Naive thymus-derived CD4-positive, alpha-beta T cell (primary cell): ENCODE measurements around the gene LYRM4. TPM values are rescaled to one million over a fixed set of nuclear protein-coding genes. Genes with fewer than 3 reads are reported as not detected.
A peak's percentile ranks its signal among the peaks of the same experiment; 100 is the strongest.

Source experiments
- ATAC-seq: fragments of 150-1000 bp; cut with Tn5 transposase; 2 replicates; pipeline ENCODE4 v1.10.0; 2021; ENCODE audit warnings: mild to moderate bottlenecking, moderate library complexity
- CTCF ChIA-PET: fragments of 350-600 bp; sonication (Branson Sonifier 250); formaldehyde crosslinking; loops from one replicate; lab custom pipeline; 2021; ENCODE audit warnings: antibody characterized with exemption; lab: Charles Lee
- POLR2A ChIA-PET: fragments of 350-600 bp; sonication (Branson Sonifier 250); formaldehyde crosslinking; loops from one replicate; lab custom pipeline; 2021; ENCODE audit warnings: antibody characterized with exemption, inconsistent platforms; lab: Charles Lee
- DNase-seq, 9 donors: peaks; one replicate each; pipeline versions ENCODE4 v3.0.0 to v3.0.0-alpha.2; 2020 to 2022; ENCODE audit warnings: mixed read lengths in 1 of 9
- H3K27ac ChIP-seq: one replicate; pipeline ENCODE4 v1.7.0; 2013; ENCODE audit warnings: mild to moderate bottlenecking, low read depth, low read length, moderate library complexity
- H3K27me3 ChIP-seq, 2 donors: one replicate each; pipeline ENCODE4 v1.7.0; 2013; ENCODE audit warnings: low read length in 2 of 2, mild to moderate bottlenecking in 2 of 2, moderate library complexity in 2 of 2; ENCODE audit not compliant: control insufficient read depth in 2 of 2, insufficient read depth in 2 of 2
- H3K36me3 ChIP-seq, 3 experiments: 1 replicate in 2 of 3; 2 replicates in 1 of 3; pipeline ENCODE4 v1.7.0; 2013; ENCODE audit warnings: low read length in 3 of 3, mild to moderate bottlenecking in 3 of 3, moderate library complexity in 1 of 3; ENCODE audit not compliant: insufficient read depth in 3 of 3, control insufficient read depth in 2 of 3
- H3K4me1 ChIP-seq, 2 donors: one replicate each; pipeline ENCODE4 v1.7.0; 2013; ENCODE audit warnings: low read length in 2 of 2, mild to moderate bottlenecking in 2 of 2, moderate library complexity in 1 of 2; ENCODE audit not compliant: control insufficient read depth in 2 of 2, insufficient read depth in 2 of 2
- H3K4me3 ChIP-seq: 2 replicates; pipeline ENCODE4 v1.7.0; 2013; ENCODE audit warnings: mild to moderate bottlenecking, low read length
- H3K9me3 ChIP-seq, 3 experiments: 1 replicate in 2 of 3; 2 replicates in 1 of 3; pipeline ENCODE4 v1.7.0; 2013; ENCODE audit warnings: low read length in 3 of 3; ENCODE audit not compliant: control insufficient read depth in 2 of 3
- H3K27ac Mint-ChIP-seq, 9 donors: one replicate each; pipeline ENCODE4 v1.8.0; 2020 to 2022; ENCODE audit warnings: mixed read lengths in 9 of 9, mild to moderate bottlenecking in 8 of 9, moderate library complexity in 5 of 9, inconsistent platforms in 2 of 9
- H3K27me3 Mint-ChIP-seq, 5 donors: one replicate each; pipeline ENCODE4 v1.8.0; 2021 to 2022; ENCODE audit warnings: mixed read lengths in 5 of 5, mild to moderate bottlenecking in 1 of 5
- H3K36me3 Mint-ChIP-seq, 5 donors: one replicate each; pipeline ENCODE4 v1.8.0; 2020 to 2022; ENCODE audit warnings: mixed read lengths in 5 of 5, mild to moderate bottlenecking in 3 of 5, inconsistent platforms in 1 of 5
- H3K4me1 Mint-ChIP-seq, 7 donors: one replicate each; pipeline ENCODE4 v1.8.0; 2020 to 2022; ENCODE audit warnings: mixed read lengths in 7 of 7, mild to moderate bottlenecking in 3 of 7, inconsistent platforms in 1 of 7
- H3K4me3 Mint-ChIP-seq, 10 donors: one replicate each; pipeline ENCODE4 v1.8.0; 2020 to 2022; ENCODE audit warnings: mild to moderate bottlenecking in 10 of 10, mixed read lengths in 10 of 10, moderate library complexity in 6 of 10, inconsistent platforms in 2 of 10
- H3K9me3 Mint-ChIP-seq, 11 donors: one replicate each; pipeline ENCODE4 v1.8.0; 2020 to 2022; ENCODE audit warnings: mixed read lengths in 11 of 11, mild to moderate bottlenecking in 4 of 11, inconsistent platforms in 1 of 11, moderate library complexity in 1 of 11
- intact Hi-C, 2 donors: fragments of 100-400 bp; cut with micrococcal nuclease; formaldehyde crosslinking; loops; one replicate each; pipeline ENCODE4 v1.15.1; 2023
- polyA plus RNA-seq, 2 donors: library from polyadenylated mRNA; unstranded; fragments of 300-500 nt; fragmentation: Illumina TruSeq; gene quantifications; one replicate each; pipeline ENCODE4 v1.2.3, GENCODE V29; 2021
- total RNA-seq, 6 experiments: library from RNA in 5 of 6; stranded (reverse) in 5 of 6; gene quantifications; 1 replicate in 5 of 6; 2 replicates in 1 of 6; pipeline ENCODE4 v1.2.3 and lab custom pipeline; 2021 to 2026

Gene LYRM4
- total and polyA plus RNA-seq, 7 experiments from 2014 or later, result 15.1 to 61.6 (median 24.4) TPM

DNA sequence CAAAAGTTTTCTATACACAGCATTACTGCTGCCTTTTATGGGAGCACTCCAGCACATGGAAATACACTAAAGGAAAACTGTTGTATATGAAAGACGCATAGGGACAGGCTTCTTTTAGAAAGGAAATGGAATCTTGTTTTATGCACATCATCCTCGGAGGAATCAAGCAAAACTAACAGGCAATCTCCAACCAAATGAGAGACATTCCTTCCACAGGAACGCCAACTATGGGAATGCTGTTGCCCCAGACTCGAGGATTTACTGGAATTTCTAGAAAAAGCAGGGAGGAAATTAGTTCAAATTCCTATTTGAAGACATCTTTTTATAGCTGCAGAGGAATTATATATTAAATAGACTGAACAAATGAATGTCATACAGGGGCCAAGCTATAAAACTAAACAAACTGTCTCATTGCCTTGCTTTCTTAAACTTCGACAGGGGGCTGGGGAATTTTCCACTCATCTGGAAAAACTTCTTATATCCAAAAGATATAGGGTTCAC, 52.2 kb downstream of the LYRM4 start:
- POLR2A ChIA-PET, result interaction anchor here (0.7 kb wide), 1 partner anchor 47 kb away, joined by 3 read pairs; no protein-coding TSS in a partner anchor
- Histone ChIP-seq H3K36me3 (peaks cover 0 to 4% (median 0%) of the 10 kb centered on the region in 3 experiments), H3K4me3 (no peak overlapping the region), H3K27me3 (no peaks in the 10 kb centered on the region), H3K9me3 (no peaks in the 10 kb centered on the region), H3K4me1 (no peaks in the 10 kb centered on the region), H3K27ac (no peak overlapping the region)
- H3K9me3 Mint-ChIP-seq, result no peaks in the 10 kb centered on the region
- no peak overlapping the region for H3K4me3 Mint-ChIP-seq
- no peak overlapping the region for H3K27ac Mint-ChIP-seq
- intact Hi-C loops, result no loop called here
- H3K27me3 Mint-ChIP-seq, result no peaks in the 10 kb centered on the region
- DNase-seq, result no peak
- CTCF ChIA-PET, result no interaction called here
- peaks cover 0 to 42% (median 18%) of the 10 kb centered on the region in 5 donors for H3K36me3 Mint-ChIP-seq
- peaks cover 0 to 13% (median 5%) of the 10 kb centered on the region in 7 donors for H3K4me1 Mint-ChIP-seq
- no peak for ATAC-seq

DNA sequence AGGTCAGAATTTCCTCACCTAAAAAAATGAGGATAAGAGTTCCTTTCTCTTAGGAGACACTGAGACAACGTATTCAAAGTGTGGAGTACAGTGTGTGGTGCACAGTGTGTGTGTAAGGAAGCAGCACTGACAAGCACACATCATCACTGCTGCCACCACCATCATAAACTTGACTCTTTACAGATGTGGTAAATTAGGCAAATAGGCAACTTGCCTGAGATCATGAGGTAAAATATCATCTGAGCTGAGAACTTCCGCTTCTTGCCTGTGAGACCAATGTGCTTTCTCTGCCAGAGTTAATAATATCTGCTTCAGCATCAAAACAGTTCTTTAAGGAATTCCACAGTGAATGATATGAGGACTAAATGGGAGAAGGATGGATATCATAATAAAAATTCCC, 52.7 kb downstream of the LYRM4 start:
- Mint-ChIP-seq H3K9me3 (no peaks in the 10 kb centered on the region), H3K36me3 (peaks cover 0 to 39% (median 14%) of the 10 kb centered on the region in 5 donors), H3K4me1 (peaks cover 0 to 13% (median 5%) of the 10 kb centered on the region in 7 donors), H3K4me3 (no peak overlapping the region), H3K27me3 (no peaks in the 10 kb centered on the region), H3K27ac (no peak overlapping the region)
- Histone ChIP-seq H3K4me3 (no peak overlapping the region), H3K4me1 (no peaks in the 10 kb centered on the region), H3K9me3 (no peaks in the 10 kb centered on the region), H3K27ac (no peak overlapping the region), H3K36me3 (no peaks in the 10 kb centered on the region), H3K27me3 (no peaks in the 10 kb centered on the region)
- DNase-seq, result no peak
- intact Hi-C loops, result no loop called here
- ATAC-seq, result no peak
- ChIA-PET CTCF (no interaction called here), POLR2A (no interaction called here)

DNA sequence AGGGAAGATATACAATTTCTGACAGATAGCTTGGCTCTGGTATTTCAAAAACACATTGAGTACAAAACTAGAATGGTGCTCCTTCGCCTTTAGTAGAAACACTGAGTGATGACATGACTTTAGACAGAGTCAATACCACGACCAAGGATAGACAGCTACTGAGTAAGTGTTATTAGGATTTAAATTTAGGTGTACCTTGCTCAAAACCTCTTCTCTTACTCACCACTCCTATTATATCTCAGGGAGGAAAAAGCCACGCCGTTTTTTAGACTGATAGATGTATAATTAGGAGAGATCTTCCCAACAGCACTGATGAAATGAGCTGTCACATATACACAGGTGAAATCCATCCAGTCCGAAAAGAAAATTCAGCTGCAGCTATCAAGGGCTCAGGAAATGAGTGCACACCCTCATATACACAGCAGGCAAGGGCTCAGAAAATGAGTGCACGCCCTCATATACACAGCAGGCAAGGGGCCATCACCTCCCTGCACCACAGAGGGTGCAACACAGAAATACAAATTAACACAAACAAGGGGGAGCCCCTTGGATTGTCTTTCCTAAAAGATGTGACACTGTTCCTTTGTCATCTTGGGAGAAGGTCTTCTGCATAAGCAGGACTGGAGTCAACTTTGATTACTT, 53.7 kb downstream of the LYRM4 start:
- DNase-seq (no peak), ATAC-seq (no peak)
- Mint-ChIP-seq H3K4me3 (no peak overlapping the region), H3K27me3 (no peaks in the 10 kb centered on the region), H3K27ac (no peak overlapping the region), H3K36me3 (peaks cover 0 to 30% (median 6%) of the 10 kb centered on the region in 5 donors), H3K4me1 (peaks cover 0 to 13% (median 4%) of the 10 kb centered on the region in 7 donors), H3K9me3 (no peaks in the 10 kb centered on the region)
- no peak overlapping the region for H3K27ac ChIP-seq
- no peaks in the 10 kb centered on the region for H3K36me3 ChIP-seq
- no peak overlapping the region for H3K4me3 ChIP-seq
- intact Hi-C loops, result no loop called here
- POLR2A ChIA-PET, result no interaction called here
- CTCF ChIA-PET, result no interaction called here
- H3K4me1 ChIP-seq, result no peaks in the 10 kb centered on the region
- H3K9me3 ChIP-seq, result no peaks in the 10 kb centered on the region
- no peaks in the 10 kb centered on the region for H3K27me3 ChIP-seq

DNA sequence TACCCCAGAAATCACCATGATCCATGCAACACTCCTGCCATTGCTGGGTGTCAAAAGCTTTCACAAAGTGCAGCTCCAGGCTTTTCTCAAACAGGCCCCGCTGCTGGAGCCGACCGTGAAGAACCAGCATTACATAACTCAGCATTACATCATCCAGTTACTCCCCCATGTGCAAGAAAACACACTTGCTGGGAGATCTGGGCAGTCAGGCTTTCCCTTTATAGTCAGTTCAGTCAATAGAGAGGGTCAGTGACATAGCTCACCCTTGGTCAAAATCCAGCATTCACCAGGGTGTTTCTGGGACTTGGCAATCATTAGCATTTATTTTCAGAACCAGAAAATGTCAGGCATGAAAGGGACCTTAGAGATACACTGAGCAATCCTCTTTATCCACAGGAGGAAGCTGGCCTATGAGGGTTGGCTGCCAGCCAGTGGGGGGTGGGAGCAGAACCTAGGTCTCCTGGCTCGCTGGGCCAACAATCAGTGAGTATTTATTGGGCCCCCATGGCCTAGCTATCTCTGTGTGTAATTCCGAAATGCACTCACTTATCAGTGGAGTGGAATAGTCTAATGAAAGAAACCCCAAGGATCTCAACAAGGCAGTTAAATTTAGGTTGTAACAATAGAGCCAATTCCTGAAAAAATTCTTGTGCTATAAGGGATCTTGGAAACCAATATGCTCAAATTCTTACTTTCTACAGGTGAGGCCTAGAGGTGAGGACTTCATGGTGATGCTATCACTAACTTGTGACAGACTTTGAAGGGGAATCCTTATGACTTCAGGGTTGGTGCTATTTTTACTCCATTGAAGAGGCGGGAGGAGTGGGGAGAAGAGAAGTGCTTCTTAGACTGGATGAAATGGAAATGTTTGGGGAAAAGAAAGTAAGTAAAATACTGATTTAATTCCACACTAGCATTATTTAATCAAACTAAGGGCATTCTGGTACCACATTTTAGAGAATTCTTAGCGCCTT, 54.6 kb downstream of the LYRM4 start:
- Histone ChIP-seq H3K36me3 (no peaks in the 10 kb centered on the region), H3K27ac (no peak overlapping the region), H3K9me3 (no peaks in the 10 kb centered on the region), H3K27me3 (no peaks in the 10 kb centered on the region), H3K4me3 (no peak overlapping the region), H3K4me1 (no peaks in the 10 kb centered on the region)
- Mint-ChIP-seq H3K27me3 (no peaks in the 10 kb centered on the region), H3K27ac (no peak overlapping the region), H3K4me3 (no peak overlapping the region), H3K36me3 (peaks cover 0 to 26% (median 6%) of the 10 kb centered on the region in 5 donors), H3K9me3 (no peaks in the 10 kb centered on the region), H3K4me1 (peaks cover 0 to 13% (median 0%) of the 10 kb centered on the region in 7 donors)
- DNase-seq, result no peak
- POLR2A ChIA-PET, result no interaction called here
- CTCF ChIA-PET, result no interaction called here
- intact Hi-C loops, result no loop called here
- ATAC-seq, result peak; percentile 41

DNA sequence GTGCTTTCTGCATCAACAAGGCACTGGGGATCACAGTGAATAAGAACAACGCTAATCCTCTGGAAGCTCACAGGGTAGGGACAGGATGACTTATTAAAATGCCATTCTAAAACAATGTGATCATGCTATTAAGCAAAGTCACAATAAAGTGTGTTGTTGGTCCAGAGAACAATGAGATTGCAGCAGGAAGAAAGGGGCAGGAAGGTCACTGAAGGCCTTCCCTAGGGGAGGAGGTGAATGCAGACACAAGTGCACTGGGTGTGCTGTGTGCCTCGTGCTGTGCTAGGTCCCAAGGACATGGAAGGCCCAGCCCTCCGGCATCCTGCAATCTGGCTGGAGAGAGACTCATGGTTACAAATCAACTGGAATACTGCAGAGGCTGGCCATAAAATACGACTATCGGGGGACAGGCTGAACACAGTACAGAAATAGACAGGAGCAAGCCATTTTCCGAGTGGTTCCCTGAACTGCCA, 55.7 kb downstream of the LYRM4 start:
- no peaks in the 10 kb centered on the region for H3K36me3 ChIP-seq
- H3K36me3 Mint-ChIP-seq, result peaks cover 0 to 26% (median 6%) of the 10 kb centered on the region in 5 donors
- H3K27ac ChIP-seq, result no peak overlapping the region
- H3K27ac Mint-ChIP-seq, result no peak overlapping the region
- intact Hi-C loops, result no loop called here
- ChIA-PET CTCF (no interaction called here), POLR2A (no interaction called here)
- no peaks in the 10 kb centered on the region for H3K27me3 Mint-ChIP-seq
- ATAC-seq, result no peak
- no peaks in the 10 kb centered on the region for H3K9me3 Mint-ChIP-seq
- H3K4me3 Mint-ChIP-seq, result no peak overlapping the region
- no peak overlapping the region for H3K4me3 ChIP-seq
- H3K9me3 ChIP-seq, result no peaks in the 10 kb centered on the region
- peaks cover 0 to 13% (median 0%) of the 10 kb centered on the region in 7 donors for H3K4me1 Mint-ChIP-seq
- DNase-seq, result no peak
- no peaks in the 10 kb centered on the region for H3K4me1 ChIP-seq
- no peaks in the 10 kb centered on the region for H3K27me3 ChIP-seq

DNA sequence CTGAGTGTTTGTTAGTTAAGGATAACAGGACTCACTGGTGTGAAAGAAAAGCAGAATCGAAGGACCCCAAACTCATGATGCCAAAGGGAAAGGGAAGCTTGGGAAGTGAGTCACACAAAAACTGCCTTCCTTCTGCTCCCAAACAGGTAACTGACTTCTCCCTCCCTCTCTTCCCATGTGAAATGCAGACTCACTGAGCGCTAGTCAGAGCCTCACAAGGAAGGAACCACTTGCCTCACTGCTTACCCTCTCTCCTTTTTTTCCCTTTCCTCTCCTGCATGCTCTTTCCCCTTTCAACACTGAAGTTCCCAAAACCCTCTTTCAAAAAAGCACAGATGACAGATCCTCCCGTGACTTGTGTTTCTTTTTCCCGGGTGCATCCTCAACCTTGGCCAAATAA, 56.4 kb downstream of the LYRM4 start:
- Mint-ChIP-seq H3K27ac (no peak overlapping the region), H3K4me1 (peaks cover 0 to 13% (median under 1%) of the 10 kb centered on the region in 7 donors), H3K9me3 (no peaks in the 10 kb centered on the region), H3K36me3 (peaks cover 0 to 23% (median 6%) of the 10 kb centered on the region in 5 donors), H3K27me3 (no peaks in the 10 kb centered on the region), H3K4me3 (no peak overlapping the region)
- no peak overlapping the region for H3K27ac ChIP-seq
- DNase-seq, result no peak
- no peak overlapping the region for H3K4me3 ChIP-seq
- H3K27me3 ChIP-seq, result no peaks in the 10 kb centered on the region
- CTCF ChIA-PET, result no interaction called here
- no peaks in the 10 kb centered on the region for H3K4me1 ChIP-seq
- no peaks in the 10 kb centered on the region for H3K9me3 ChIP-seq
- POLR2A ChIA-PET, result no interaction called here
- no peak for ATAC-seq
- H3K36me3 ChIP-seq, result no peaks in the 10 kb centered on the region
- intact Hi-C loops, result no loop called here
